GM18867 (cell line): ENCODE measurements around the gene VASP.

Experiments used
- ATAC-seq: cut with Tn5 transposase; IDR thresholded peaks from one replicate; pipeline ENCODE4 v1.9.1; 2021; ENCODE audit warnings: mild to moderate bottlenecking, moderate library complexity; ENCODE audit not compliant: unreplicated experiment

VASP gene

GRCh38 chr19:45473682-45474605 is 33.3 kb upstream of the VASP start:
- no peak for ATAC-seq

- no peak for ATAC-seq
Measured at GRCh38 chr19:45474606-45475521, 32.4 kb upstream of the VASP start.

GRCh38 chr19:45475537-45476291 is 31.6 kb upstream of the VASP start:
- ATAC-seq, result no peak

- no peak for ATAC-seq
Measured at GRCh38 chr19:45476304-45476703, 31.0 kb upstream of the VASP start.

- no peak for ATAC-seq
Measured at GRCh38 chr19:45477186-45477585, 30.1 kb upstream of the VASP start.

- ATAC-seq, result no peak
Measured at GRCh38 chr19:45477713-45478453, 29.4 kb upstream of the VASP start.

GRCh38 chr19:45478454-45479238 is 28.6 kb upstream of the VASP start:
- ATAC-seq, result peak; percentile 71

- no peak for ATAC-seq
Measured at GRCh38 chr19:45483033-45483432, 24.2 kb upstream of the VASP start.

- no peak for ATAC-seq
Measured at GRCh38 chr19:45484273-45484945, 22.9 kb upstream of the VASP start.

- ATAC-seq, result peak; percentile 88
Measured at GRCh38 chr19:45485305-45486077, 21.8 kb upstream of the VASP start.

GRCh38 chr19:45488708-45489107 is 18.6 kb upstream of the VASP start:
- ATAC-seq, result no peak

- no peak for ATAC-seq
Measured at GRCh38 chr19:45489216-45489855, 17.9 kb upstream of the VASP start.

GRCh38 chr19:45492137-45492626 is 15.1 kb upstream of the VASP start:
- ATAC-seq, result no peak

GRCh38 chr19:45492627-45493470 is 14.4 kb upstream of the VASP start:
- ATAC-seq, result no peak

GRCh38 chr19:45494261-45494916 is 12.9 kb upstream of the VASP start:
- ATAC-seq, result no peak

GRCh38 chr19:45495178-45495577 is 12.1 kb upstream of the VASP start:
- no peak for ATAC-seq
